ENCODE measurements around the gene B4GALNT3. TPM values are rescaled to one million over a fixed set of nuclear protein-coding genes. Genes with fewer than 3 reads are reported as not detected.
A peak's percentile ranks its signal among the peaks of the same experiment; 100 is the strongest.

Gene B4GALNT3
- total RNA-seq, 1 experiment from 2014 or later = 77.9 TPM

DNA sequence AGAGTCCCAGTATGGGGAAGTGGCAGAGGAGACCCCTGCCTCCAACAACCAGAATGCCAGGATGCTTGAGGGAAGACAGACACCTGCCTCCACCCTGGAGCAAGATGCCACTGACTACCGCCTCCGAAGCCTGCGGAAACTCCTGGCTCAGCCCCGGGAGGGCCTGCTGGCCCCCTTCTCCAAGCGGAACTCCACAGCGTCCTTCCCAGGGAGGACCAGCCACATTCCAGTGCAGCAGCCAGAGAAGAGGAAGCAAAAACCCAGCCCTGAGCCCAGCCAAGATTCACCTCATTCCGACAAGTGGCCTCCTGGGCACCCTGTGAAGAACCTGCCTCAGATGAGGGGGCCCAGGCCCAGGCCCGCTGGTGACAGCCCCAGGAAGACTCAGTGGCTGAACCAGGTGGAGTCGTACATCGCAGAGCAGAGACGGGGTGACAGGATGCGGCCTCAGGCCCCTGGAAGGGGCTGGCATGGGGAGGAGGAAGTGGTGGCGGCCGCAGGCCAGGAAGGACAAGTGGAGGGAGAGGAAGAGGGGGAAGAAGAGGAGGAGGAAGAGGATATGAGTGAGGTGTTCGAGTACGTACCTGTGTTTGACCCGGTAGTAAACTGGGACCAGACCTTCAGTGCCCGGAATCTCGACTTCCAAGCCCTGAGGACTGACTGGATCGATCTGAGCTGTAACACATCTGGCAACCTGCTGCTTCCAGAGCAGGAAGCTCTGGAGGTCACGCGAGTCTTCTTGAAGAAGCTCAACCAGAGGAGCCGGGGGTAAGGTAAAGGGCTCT, 93.7 kb downstream of the B4GALNT3 start:
- Histone ChIP-seq H3K36me3 (ENCODE audit: control insufficient read depth, insufficient read depth, low read length) (no peaks in the 10 kb centered on the region), H3K4me1 (no peaks in the 10 kb centered on the region), H3K4me3 (ENCODE audit: low read depth, low read length) (no peak overlapping the region), H3K27me3 (replicated peaks; ENCODE audit: control insufficient read depth, insufficient read depth, low read length) (no peaks in the 10 kb centered on the region), H3K9me3 (no peaks in the 10 kb centered on the region)
- Mint-ChIP-seq H3K4me3 (ENCODE audit: unreplicated experiment) (no peak overlapping the region), H3K4me1 (ENCODE audit: low read depth, unreplicated experiment) (peaks cover 18% of the 10 kb centered on the region), H3K27me3 (ENCODE audit: insufficient read depth, unreplicated experiment) (no peaks in the 10 kb centered on the region), H3K9me3 (ENCODE audit: unreplicated experiment) (no peaks in the 10 kb centered on the region), H3K27ac (ENCODE audit: unreplicated experiment) (peak overlapping the region; percentile 18), H3K36me3 (ENCODE audit: insufficient read depth, unreplicated experiment) (peaks cover 61% of the 10 kb centered on the region)
- no peak for DNase-seq
- ChIA-PET POLR2A (no interaction called here), CTCF (interaction anchor here (0.7 kb wide), 1 partner anchor 89 kb away, joined by 3 read pairs; no protein-coding TSS in a partner anchor)
- TF ChIP-seq, protein P1, sequence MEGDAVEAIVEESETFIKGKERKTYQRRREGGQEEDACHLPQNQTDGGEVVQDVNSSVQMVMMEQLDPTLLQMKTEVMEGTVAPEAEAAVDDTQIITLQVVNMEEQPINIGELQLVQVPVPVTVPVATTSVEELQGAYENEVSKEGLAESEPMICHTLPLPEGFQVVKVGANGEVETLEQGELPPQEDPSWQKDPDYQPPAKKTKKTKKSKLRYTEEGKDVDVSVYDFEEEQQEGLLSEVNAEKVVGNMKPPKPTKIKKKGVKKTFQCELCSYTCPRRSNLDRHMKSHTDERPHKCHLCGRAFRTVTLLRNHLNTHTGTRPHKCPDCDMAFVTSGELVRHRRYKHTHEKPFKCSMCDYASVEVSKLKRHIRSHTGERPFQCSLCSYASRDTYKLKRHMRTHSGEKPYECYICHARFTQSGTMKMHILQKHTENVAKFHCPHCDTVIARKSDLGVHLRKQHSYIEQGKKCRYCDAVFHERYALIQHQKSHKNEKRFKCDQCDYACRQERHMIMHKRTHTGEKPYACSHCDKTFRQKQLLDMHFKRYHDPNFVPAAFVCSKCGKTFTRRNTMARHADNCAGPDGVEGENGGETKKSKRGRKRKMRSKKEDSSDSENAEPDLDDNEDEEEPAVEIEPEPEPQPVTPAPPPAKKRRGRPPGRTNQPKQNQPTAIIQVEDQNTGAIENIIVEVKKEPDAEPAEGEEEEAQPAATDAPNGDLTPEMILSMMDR (IDR thresholded peaks at IDR 0.05; ENCODE audit: insufficient read depth in 1 of 2, low read depth in 1 of 2, low read length in 1 of 2, severe bottlenecking in 1 of 2, unreplicated experiment in 1 of 2) = no peak
- intact Hi-C loops (cut with micrococcal nuclease; ENCODE audit: unreplicated experiment) = no loop called here
- BruUV-seq (replicated peaks) = TSS peak; percentile 26

DNA sequence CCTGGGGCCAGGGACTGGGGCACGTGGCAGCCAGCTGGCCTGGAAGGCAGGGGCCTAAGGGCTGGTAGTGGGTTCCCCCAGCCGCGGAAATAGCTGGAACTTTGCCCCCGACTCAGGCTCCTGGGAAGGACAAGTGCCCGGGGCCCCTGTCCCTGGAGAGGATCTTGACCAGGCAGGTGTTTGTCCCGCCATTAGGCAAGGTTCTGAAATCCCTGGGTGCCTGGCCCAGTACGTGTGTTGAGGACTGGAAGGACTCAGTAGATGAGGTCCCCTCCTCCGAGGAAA, 94.2 kb downstream of the B4GALNT3 start:
- Mint-ChIP-seq H3K36me3 (ENCODE audit: insufficient read depth, unreplicated experiment) (peaks cover 66% of the 10 kb centered on the region), H3K4me1 (ENCODE audit: low read depth, unreplicated experiment) (peaks cover 18% of the 10 kb centered on the region), H3K27ac (ENCODE audit: unreplicated experiment) (peak overlapping the region; percentile 18), H3K4me3 (ENCODE audit: unreplicated experiment) (no peak overlapping the region), H3K9me3 (ENCODE audit: unreplicated experiment) (no peaks in the 10 kb centered on the region), H3K27me3 (ENCODE audit: insufficient read depth, unreplicated experiment) (no peaks in the 10 kb centered on the region)
- ChIA-PET CTCF (interaction anchor here (0.7 to 0.8 kb wide), 2 partner anchors 22 to 88 kb away, joined by 3 to 12 read pairs; no protein-coding TSS in a partner anchor), POLR2A (no interaction called here)
- BruUV-seq (replicated peaks) = no TSS peak
- Histone ChIP-seq H3K4me1 (no peaks in the 10 kb centered on the region), H3K36me3 (ENCODE audit: control insufficient read depth, insufficient read depth, low read length) (no peaks in the 10 kb centered on the region), H3K4me3 (ENCODE audit: low read depth, low read length) (no peak overlapping the region), H3K9me3 (no peaks in the 10 kb centered on the region), H3K27me3 (replicated peaks; ENCODE audit: control insufficient read depth, insufficient read depth, low read length) (no peaks in the 10 kb centered on the region)
- TF ChIP-seq, protein P1 (IDR thresholded peaks at IDR 0.05; ENCODE audit: insufficient read depth in 1 of 2, low read depth in 1 of 2, low read length in 1 of 2, severe bottlenecking in 1 of 2, unreplicated experiment in 1 of 2) = no peak
- DNase-seq = no peak
- intact Hi-C loops (cut with micrococcal nuclease; ENCODE audit: unreplicated experiment) = no loop called here

DNA sequence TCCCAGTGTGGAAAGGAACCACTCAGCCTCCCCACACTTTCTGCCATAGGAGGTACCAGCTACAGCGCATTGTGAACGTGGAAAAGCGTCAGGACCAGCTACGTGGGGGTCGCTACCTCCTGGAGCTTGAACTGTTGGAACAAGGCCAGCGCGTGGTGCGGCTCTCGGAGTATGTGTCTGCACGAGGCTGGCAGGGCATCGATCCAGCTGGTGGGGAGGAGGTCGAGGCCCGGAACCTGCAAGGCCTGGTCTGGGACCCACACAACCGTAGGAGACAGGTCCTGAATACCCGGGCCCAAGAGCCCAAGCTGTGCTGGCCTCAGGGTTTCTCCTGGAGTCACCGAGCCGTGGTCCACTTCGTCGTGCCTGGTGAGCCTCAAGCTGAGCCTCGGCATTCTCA, 96.8 kb downstream of the B4GALNT3 start:
- H3K36me3 ChIP-seq (ENCODE audit: control insufficient read depth, insufficient read depth, low read length) = no peaks in the 10 kb centered on the region
- no peak overlapping the region for H3K4me3 ChIP-seq (ENCODE audit: low read depth, low read length)
- H3K9me3 ChIP-seq = no peaks in the 10 kb centered on the region
- Mint-ChIP-seq H3K9me3 (ENCODE audit: unreplicated experiment) (no peaks in the 10 kb centered on the region), H3K4me3 (ENCODE audit: unreplicated experiment) (no peak overlapping the region), H3K27ac (ENCODE audit: unreplicated experiment) (no peak overlapping the region), H3K4me1 (ENCODE audit: low read depth, unreplicated experiment) (peaks cover 18% of the 10 kb centered on the region), H3K36me3 (ENCODE audit: insufficient read depth, unreplicated experiment) (peaks cover 76% of the 10 kb centered on the region), H3K27me3 (ENCODE audit: insufficient read depth, unreplicated experiment) (no peaks in the 10 kb centered on the region)
- BruUV-seq (replicated peaks) = no TSS peak
- no peaks in the 10 kb centered on the region for H3K27me3 ChIP-seq (replicated peaks; ENCODE audit: control insufficient read depth, insufficient read depth, low read length)
- CTCF ChIA-PET = no interaction called here
- no peaks in the 10 kb centered on the region for H3K4me1 ChIP-seq
- intact Hi-C loops (cut with micrococcal nuclease; ENCODE audit: unreplicated experiment) = no loop called here
- DNase-seq = no peak
- TF ChIP-seq, protein P1 (IDR thresholded peaks at IDR 0.05; ENCODE audit: insufficient read depth in 1 of 2, low read depth in 1 of 2, low read length in 1 of 2, severe bottlenecking in 1 of 2, unreplicated experiment in 1 of 2) = no peak
- POLR2A ChIA-PET = no interaction called here
